OCI-LY3 (cell line): ENCODE data around the gene ANXA8L1.
"Not testable (repeated sequence)": the region's sequence is repeated elsewhere in the genome, so short reads cannot be mapped to it uniquely, and the experiment has no call there.

Experiments used
- H2AFZ ChIP-seq: fragments of 200-600, 300-600 bp; shearing (Covaris generic); 2 replicates; pipeline ENCODE4 v1.6.0; 2014; ENCODE audit warnings: antibody characterized with exemption, low read depth, low read length
- H3K27ac ChIP-seq: fragments of 200-600, 300-600 bp; sonication (generic); 2 replicates; pipeline ENCODE4 v1.5.1; 2014; ENCODE audit warnings: mild to moderate bottlenecking, low read length, moderate library complexity, mixed read lengths
- H3K27me3 ChIP-seq: fragments of 200-600, 300-600 bp; sonication (generic); 2 replicates; pipeline ENCODE4 v1.6.1; 2014; ENCODE audit warnings: low read depth, low read length, mixed read lengths
- H3K36me3 ChIP-seq: fragments of 200-600, 300-600 bp; sonication (generic); replicated peaks from 2 replicates; pipeline ENCODE3; 2014; ENCODE audit warnings: low read depth, low read length, mixed read lengths
- H3K4me1 ChIP-seq: fragments of 300-600, 200-600 bp; sonication (generic); 2 replicates; pipeline ENCODE4 v1.6.1; 2014; ENCODE audit warnings: low read length, mixed read lengths
- H3K4me2 ChIP-seq: fragments of 200-600, 300-600 bp; sonication (generic); 2 replicates; pipeline ENCODE4 v1.6.1; 2014; ENCODE audit warnings: low read length, mixed read lengths
- H3K4me3 ChIP-seq: fragments of 300-600, 200-600 bp; sonication (generic); 2 replicates; pipeline ENCODE4 v1.5.1; 2014; ENCODE audit warnings: antibody characterized with exemption, mild to moderate bottlenecking, low read length, moderate library complexity
- H3K79me2 ChIP-seq: fragments of 300-600, 200-600 bp; shearing (Covaris generic); 2 replicates; pipeline ENCODE4 v1.6.1; 2014; ENCODE audit warnings: mild to moderate bottlenecking, low read length, mixed read lengths
- H3K9ac ChIP-seq: fragments of 300-600, 200-600 bp; shearing (Covaris generic); 2 replicates; pipeline ENCODE4 v1.6.0; 2014; ENCODE audit warnings: mild to moderate bottlenecking, low read length, moderate library complexity
- H3K9me3 ChIP-seq: fragments of 200-600, 300-600 bp; shearing (Covaris generic); 2 replicates; pipeline ENCODE4 v1.6.1; 2014; ENCODE audit warnings: low read length, mixed read lengths; ENCODE audit not compliant: insufficient read depth
- H4K20me1 ChIP-seq: fragments of 200-600, 300-600 bp; sonication (generic); 2 replicates; pipeline ENCODE4 v1.6.1; 2016; ENCODE audit warnings: low read length, mixed read lengths; ENCODE audit not compliant: insufficient read depth

Gene ANXA8L1

DNA sequence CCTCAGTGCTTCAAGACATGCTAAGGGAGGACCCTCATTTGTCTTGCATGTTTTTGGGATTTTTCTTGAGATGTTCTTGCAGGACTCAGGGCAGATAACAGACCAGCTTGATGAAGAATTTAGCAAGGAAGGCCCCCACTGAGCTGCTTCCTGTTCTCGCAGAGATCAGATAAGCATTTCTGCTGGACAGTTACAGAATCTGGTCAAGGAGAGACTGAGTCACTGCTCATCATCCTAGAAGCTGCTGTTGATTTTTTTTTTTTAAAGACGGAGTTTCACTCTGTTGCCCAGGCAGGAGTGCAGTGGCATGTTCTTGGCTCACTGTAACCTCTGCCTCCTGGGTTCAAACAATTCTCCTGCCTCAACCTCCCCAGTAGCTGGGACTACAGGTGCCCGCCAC is 1.2 kb upstream of the ANXA8L1 start:
- H2AFZ ChIP-seq, H3K27ac ChIP-seq, H3K4me3 ChIP-seq, H3K4me1 ChIP-seq, H3K4me2 ChIP-seq, H3K9ac ChIP-seq, H3K79me2 ChIP-seq, H3K36me3 ChIP-seq, H4K20me1 ChIP-seq, H3K27me3 ChIP-seq, H3K9me3 ChIP-seq: not testable (repeated sequence)

GRCh38 chr10:46377022-46377421 is 1.4 kb downstream of the ANXA8L1 start:
- H3K9me3 ChIP-seq, H3K27ac ChIP-seq, H3K27me3 ChIP-seq, H3K9ac ChIP-seq, H3K4me2 ChIP-seq, H2AFZ ChIP-seq, H3K79me2 ChIP-seq, H3K4me1 ChIP-seq, H3K4me3 ChIP-seq, H3K36me3 ChIP-seq, H4K20me1 ChIP-seq: not testable (repeated sequence)

- not testable (repeated sequence) for H3K4me3 ChIP-seq, H3K27ac ChIP-seq, H3K4me1 ChIP-seq, H3K79me2 ChIP-seq, H3K9ac ChIP-seq, H3K36me3 ChIP-seq, H4K20me1 ChIP-seq, H3K4me2 ChIP-seq, H3K9me3 ChIP-seq, H3K27me3 ChIP-seq, H2AFZ ChIP-seq
Measured at GRCh38 chr10:46377651-46378050, 2.1 kb downstream of the ANXA8L1 start.

DNA sequence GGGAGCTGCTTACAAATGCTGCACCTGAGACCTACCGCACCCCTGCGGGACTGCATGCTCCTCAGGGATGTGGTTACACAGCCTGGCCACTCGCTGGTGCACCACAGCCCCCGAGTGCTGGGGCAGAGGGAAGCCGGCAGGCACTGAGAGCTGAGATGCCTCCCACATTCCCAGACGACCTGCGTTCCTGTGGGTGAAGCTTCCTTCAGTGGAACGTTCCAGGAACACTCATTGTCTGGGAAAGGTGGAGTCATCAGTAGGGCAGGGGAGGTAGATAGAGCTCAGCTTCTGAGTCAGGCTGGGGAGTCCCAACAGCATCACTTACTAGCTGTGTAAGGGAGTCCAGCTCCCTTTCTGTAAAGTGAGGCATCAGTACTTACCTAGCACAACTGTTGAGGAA is 2.5 kb downstream of the ANXA8L1 start:
- not testable (repeated sequence) for H3K79me2 ChIP-seq, H3K9me3 ChIP-seq, H3K27ac ChIP-seq, H3K27me3 ChIP-seq, H4K20me1 ChIP-seq, H2AFZ ChIP-seq, H3K36me3 ChIP-seq, H3K4me1 ChIP-seq, H3K4me3 ChIP-seq, H3K9ac ChIP-seq, H3K4me2 ChIP-seq

DNA sequence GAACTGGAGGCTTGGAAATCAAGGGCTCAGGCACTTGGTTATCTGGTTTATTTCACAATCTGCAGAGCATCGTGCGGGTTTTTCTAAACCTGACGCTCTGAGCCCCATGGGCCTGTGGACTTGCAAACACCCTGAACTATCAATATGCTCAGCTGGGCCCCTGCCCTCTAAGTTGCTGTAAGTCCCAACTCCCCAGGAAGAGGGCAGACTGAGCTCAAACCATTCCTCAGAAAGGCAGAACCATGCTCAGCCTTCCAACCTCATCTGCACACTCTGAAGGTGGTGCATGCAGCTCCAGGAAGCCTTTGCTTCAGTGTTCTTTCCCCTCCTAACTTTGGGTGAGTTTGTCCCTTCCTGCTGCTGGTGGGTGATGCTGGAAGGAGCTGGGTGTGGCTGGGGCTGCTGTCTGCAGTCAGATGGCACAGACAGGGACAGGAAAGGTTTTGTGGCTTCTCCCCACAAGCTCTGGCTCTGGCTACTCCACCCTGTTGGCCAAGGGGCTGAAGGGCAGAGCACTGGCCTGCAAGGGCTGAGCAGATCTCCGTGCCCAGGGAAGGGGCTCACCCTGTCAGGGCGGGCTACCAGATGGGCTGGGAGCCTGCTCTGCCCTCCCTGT is 3.8 kb downstream of the ANXA8L1 start:
- not testable (repeated sequence) for H3K4me2 ChIP-seq, H4K20me1 ChIP-seq, H3K9me3 ChIP-seq, H3K27ac ChIP-seq, H3K79me2 ChIP-seq, H3K4me1 ChIP-seq, H3K27me3 ChIP-seq, H3K9ac ChIP-seq, H3K4me3 ChIP-seq, H3K36me3 ChIP-seq, H2AFZ ChIP-seq

- not testable (repeated sequence) for H4K20me1 ChIP-seq, H3K4me3 ChIP-seq, H3K27ac ChIP-seq, H3K27me3 ChIP-seq, H3K4me1 ChIP-seq, H3K9me3 ChIP-seq, H3K9ac ChIP-seq, H3K79me2 ChIP-seq, H3K4me2 ChIP-seq, H3K36me3 ChIP-seq, H2AFZ ChIP-seq
Measured at GRCh38 chr10:46385858-46386257, 10.3 kb downstream of the ANXA8L1 start.

- not testable (repeated sequence) for H3K9ac ChIP-seq, H3K27me3 ChIP-seq
Measured at GRCh38 chr10:46386694-46387093, 11.1 kb downstream of the ANXA8L1 start.

GRCh38 chr10:46387309-46387902 is 11.8 kb downstream of the ANXA8L1 start:
- not testable (repeated sequence) for H3K4me1 ChIP-seq, H3K4me2 ChIP-seq, H3K27me3 ChIP-seq, H3K27ac ChIP-seq, H3K9ac ChIP-seq, H3K9me3 ChIP-seq, H3K79me2 ChIP-seq, H4K20me1 ChIP-seq, H3K4me3 ChIP-seq, H2AFZ ChIP-seq, H3K36me3 ChIP-seq

More at GRCh38 chr10:46386694-46387093, 11.1 kb downstream of the ANXA8L1 start:
- not testable (repeated sequence) for H3K27ac ChIP-seq, H3K4me3 ChIP-seq, H3K79me2 ChIP-seq, H3K36me3 ChIP-seq, H3K4me1 ChIP-seq, H2AFZ ChIP-seq, H3K4me2 ChIP-seq, H4K20me1 ChIP-seq, H3K9me3 ChIP-seq

DNA sequence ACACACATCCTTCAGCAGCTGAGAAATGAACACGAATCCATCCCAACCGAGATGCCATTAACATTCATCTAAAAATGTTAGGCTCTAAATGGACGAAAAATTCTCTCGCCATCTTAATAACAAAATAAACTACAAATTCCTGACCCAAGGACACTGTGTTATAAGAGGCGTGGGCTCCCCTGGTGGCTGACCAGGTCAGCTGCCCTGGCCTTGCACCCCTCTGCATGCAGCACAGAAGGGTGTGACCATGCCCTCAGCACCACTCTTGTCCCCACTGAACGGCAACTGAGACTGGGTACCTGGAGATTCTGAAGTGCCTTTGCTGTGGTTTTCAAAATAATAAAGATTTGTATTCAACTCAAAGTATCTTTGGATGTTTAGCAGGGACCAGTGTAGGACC is 15.8 kb downstream of the ANXA8L1 start:
- not testable (repeated sequence) for H3K36me3 ChIP-seq, H3K27ac ChIP-seq, H3K4me1 ChIP-seq, H3K4me3 ChIP-seq, H3K79me2 ChIP-seq, H3K4me2 ChIP-seq, H2AFZ ChIP-seq, H4K20me1 ChIP-seq, H3K9ac ChIP-seq, H3K27me3 ChIP-seq, H3K9me3 ChIP-seq
